Muscle of leg (tissue), 11 donors: ENCODE measurements around the gene RPS6KA2. TPM values are rescaled to one million over a fixed set of nuclear protein-coding genes. Genes with fewer than 3 reads are reported as not detected.
"Not testable (repeated sequence)": the region's sequence is repeated elsewhere in the genome, so short reads cannot be mapped to it uniquely, and the experiment has no call there.

Source experiments
- DNase-seq: peaks from one replicate; pipeline ENCODE4 v3.0.0; 2013
- H3K27ac ChIP-seq: one replicate; pipeline ENCODE4 v1.5.1; 2013; ENCODE audit warnings: mild to moderate bottlenecking, low read length, control low read depth
- H3K27me3 ChIP-seq: one replicate; pipeline ENCODE4 v1.6.1; 2013; ENCODE audit warnings: low read length; ENCODE audit not compliant: control insufficient read depth, insufficient read depth
- H3K36me3 ChIP-seq: one replicate; pipeline ENCODE4 v1.6.1; 2013; ENCODE audit warnings: low read length; ENCODE audit not compliant: control insufficient read depth, insufficient read depth
- H3K4me1 ChIP-seq: one replicate; pipeline ENCODE4 v1.6.1; 2013; ENCODE audit warnings: low read length; ENCODE audit not compliant: control insufficient read depth, insufficient read depth
- H3K4me3 ChIP-seq: one replicate; pipeline ENCODE4 v1.5.1; 2013; ENCODE audit warnings: low read length, control low read depth
- H3K9me3 ChIP-seq: replicated peaks from 2 replicates; pipeline ENCODE4 v1.6.1; 2013; ENCODE audit warnings: low read depth, low read length; ENCODE audit not compliant: control insufficient read depth
- WGBS: methylation state at CpG from one replicate; pipeline ENCODE4 v1.1.5; 2013; ENCODE audit warnings: missing lambda C conversion rate; ENCODE audit not compliant: insufficient coverage; 5-methylcytosine and 5-hydroxymethylcytosine counted together
- polyA plus RNA-seq, 8 donors: library from polyadenylated mRNA; unstranded; fragments of 120-200 nt; gene quantifications; one replicate each; pipeline versions ENCODE4 v1.2.1 to v1.2.3, GENCODE V29; 2013; ENCODE audit warnings: inconsistent platforms in 1 of 8, low replicate concordance in 1 of 8; ENCODE audit not compliant: insufficient read length in 8 of 8, insufficient read depth in 1 of 8
- total RNA-seq: library from RNA; stranded (reverse); fragments of 120-200 nt; gene quantifications from one replicate; pipeline ENCODE4 v1.2.4, GENCODE V29; 2013

The RPS6KA2 gene
- total and polyA plus RNA-seq, 9 donors = 15.4 to 29.2 (median 24.6) TPM

- Histone ChIP-seq H3K27me3 (no peaks in the 10 kb centered on the region), H3K4me1 (peaks cover 27% of the 10 kb centered on the region), H3K4me3 (no peak overlapping the region), H3K27ac (no peak overlapping the region), H3K36me3 (no peaks in the 10 kb centered on the region), H3K9me3 (no peaks in the 10 kb centered on the region)
- DNase-seq = peak; percentile 32
- WGBS = 40% methylated on average over 4 of the region's 6 CpGs
These were observed 9.3 kb upstream of the RPS6KA2 start for GRCh38 chr6:166636191-166636933.

GRCh38 chr6:166635013-166635970, 8.2 kb upstream of the RPS6KA2 start:
- H3K27ac ChIP-seq = no peak overlapping the region
- H3K36me3 ChIP-seq = no peaks in the 10 kb centered on the region
- peaks cover 24% of the 10 kb centered on the region for H3K4me1 ChIP-seq
- WGBS = 87% methylated on average over 14 of the region's 20 CpGs
- no peak for DNase-seq
- H3K27me3 ChIP-seq = peaks cover 2% of the 10 kb centered on the region
- H3K4me3 ChIP-seq = no peak overlapping the region
- no peaks in the 10 kb centered on the region for H3K9me3 ChIP-seq

- not testable (repeated sequence) for H3K4me3 ChIP-seq, H3K27me3 ChIP-seq, DNase-seq, H3K9me3 ChIP-seq, H3K36me3 ChIP-seq, H3K27ac ChIP-seq
- no CpG with 5 or more reads among the region's 4 CpGs for WGBS
- peaks cover 25% of the 10 kb centered on the region for H3K4me1 ChIP-seq
These were observed 7.5 kb upstream of the RPS6KA2 start for GRCh38 chr6:166634581-166634980.

- H3K27me3 ChIP-seq = peaks cover 4% of the 10 kb centered on the region
- no peak overlapping the region for H3K4me3 ChIP-seq
- H3K4me1 ChIP-seq = peaks cover 27% of the 10 kb centered on the region
- WGBS = 72% methylated on average over 16 of the region's 26 CpGs
- no peaks in the 10 kb centered on the region for H3K9me3 ChIP-seq
- H3K27ac ChIP-seq = no peak overlapping the region
- H3K36me3 ChIP-seq = no peaks in the 10 kb centered on the region
- peak; percentile 76 for DNase-seq
These were observed 6.9 kb upstream of the RPS6KA2 start for GRCh38 chr6:166633732-166634535.

- no peak for DNase-seq
- Histone ChIP-seq H3K36me3 (no peaks in the 10 kb centered on the region), H3K4me1 (peaks cover 33% of the 10 kb centered on the region), H3K9me3 (no peaks in the 10 kb centered on the region), H3K4me3 (no peak overlapping the region), H3K27me3 (peaks cover 5% of the 10 kb centered on the region), H3K27ac (no peak overlapping the region)
- 92% methylated on average over 10 of the region's 11 CpGs for WGBS
These were observed 5.7 kb upstream of the RPS6KA2 start for GRCh38 chr6:166632731-166633130.

- Histone ChIP-seq H3K27ac (no peak overlapping the region), H3K9me3 (no peaks in the 10 kb centered on the region), H3K27me3 (peaks cover 10% of the 10 kb centered on the region), H3K36me3 (no peaks in the 10 kb centered on the region), H3K4me1 (peaks cover 24% of the 10 kb centered on the region), H3K4me3 (no peak overlapping the region)
- WGBS = 50% methylated on average over 6 of the region's 6 CpGs
- DNase-seq = no peak
These were observed 3.4 kb upstream of the RPS6KA2 start for GRCh38 chr6:166630462-166630861.

GRCh38 chr6:166629628-166630027, 2.6 kb upstream of the RPS6KA2 start:
- 83% methylated on average over 2 of the region's 5 CpGs for WGBS
- no peaks in the 10 kb centered on the region for H3K9me3 ChIP-seq
- H3K36me3 ChIP-seq = no peaks in the 10 kb centered on the region
- peaks cover 24% of the 10 kb centered on the region for H3K4me1 ChIP-seq
- H3K27ac ChIP-seq = no peak overlapping the region
- no peak overlapping the region for H3K4me3 ChIP-seq
- H3K27me3 ChIP-seq = peaks cover 10% of the 10 kb centered on the region
- DNase-seq = no peak

- peak overlapping the region; percentile 71 for H3K4me3 ChIP-seq
- no peaks in the 10 kb centered on the region for H3K36me3 ChIP-seq
- WGBS = under 1% methylated on average over 44 of the region's 61 CpGs
- H3K9me3 ChIP-seq = no peaks in the 10 kb centered on the region
- peak overlapping the region; percentile 98 for H3K27ac ChIP-seq
- H3K4me1 ChIP-seq = peaks cover 23% of the 10 kb centered on the region
- peak; percentile 76 for DNase-seq
- H3K27me3 ChIP-seq = peaks cover 10% of the 10 kb centered on the region
These were observed 1.1 kb upstream of the RPS6KA2 start for GRCh38 chr6:166627875-166628801.
